NT2/D1 (cell line): ENCODE measurements around the gene MAN1A1.

Experiments used
- SUZ12 ChIP-seq: IDR thresholded peaks from 2 replicates; pipeline ENCODE4 v1.6.1; 2011; ENCODE audit not compliant: insufficient read length, insufficient read depth; ENCODE audit errors: extremely low read depth
- YY1 ChIP-seq: IDR thresholded peaks from 2 replicates; pipeline ENCODE4 v1.6.1; 2011; ENCODE audit not compliant: insufficient read length, insufficient read depth
- ZNF274 ChIP-seq: IDR thresholded peaks from 2 replicates; pipeline ENCODE4 v1.6.1; 2011; ENCODE audit warnings: mild to moderate bottlenecking, low read depth, low read length

- TF ChIP-seq YY1 (no peak), ZNF274 (no peak), SUZ12 (no peak)
Measured at GRCh38 chr6:119368921-119369320, 19.4 kb upstream of the MAN1A1 start.
